HL-60 (cell line): ENCODE measurements around the gene MED16.

ENCODE experiments used
- DNase-seq, 2 experiments: peaks; one replicate each; pipeline ENCODE4 v3.0.0-alpha.2; 2010 to 2020; ENCODE audit warnings: low read depth in 1 of 2, low spot score in 1 of 2
- H3K27ac ChIP-seq: fragments of 250-450 bp; sonication (Bioruptor Pico); replicated peaks from 2 replicates; pipeline ENCODE4 v1.5.1; 2020; ENCODE audit warnings: mild to moderate bottlenecking, moderate library complexity
- H3K27me3 ChIP-seq: fragments of 250-450 bp; sonication (Bioruptor Pico); 2 replicates; pipeline ENCODE4 v1.5.1; 2021; ENCODE audit warnings: mild to moderate bottlenecking, moderate library complexity; ENCODE audit not compliant: insufficient read depth, poor library complexity, severe bottlenecking
- H3K4me3 ChIP-seq: replicated peaks from 2 replicates; pipeline ENCODE4 v1.5.1; 2011; ENCODE audit warnings: mild to moderate bottlenecking, control low read depth, low read length; ENCODE audit not compliant: insufficient read depth
- GABPA ChIP-seq: IDR thresholded peaks from 2 replicates; pipeline ENCODE4 v1.6.1; 2012; ENCODE audit warnings: low read depth
- POLR2AphosphoS5 ChIP-seq: IDR thresholded peaks from 2 replicates; pipeline ENCODE4 v1.6.1; 2012; ENCODE audit warnings: low read depth
- REST ChIP-seq: IDR thresholded peaks from 2 replicates; pipeline ENCODE4 v1.6.1; 2012; ENCODE audit warnings: low read depth; ENCODE audit not compliant: insufficient replicate concordance
- SPI1 ChIP-seq: IDR thresholded peaks from 2 replicates; pipeline ENCODE4 v1.6.1; 2012; ENCODE audit warnings: low read depth, mild to moderate bottlenecking, borderline replicate concordance
- TF ChIP-seq, protein P1 (sequence below): IDR thresholded peaks from one replicate; pipeline ENCODE4 v1.5.1; 2011; ENCODE audit warnings: low read length, control low read depth, inconsistent platforms; ENCODE audit not compliant: insufficient read depth

The MED16 gene

GRCh38 chr19:907183-907853 is 14.3 kb upstream of the MED16 start:
- no peak for DNase-seq
- no peak overlapping the region for H3K4me3 ChIP-seq
- H3K27me3 ChIP-seq = no peaks in the 10 kb centered on the region
- H3K27ac ChIP-seq = no peak overlapping the region
- no peak; the same call in 1 of the 2 replicates for TF ChIP-seq POLR2AphosphoS5
- TF ChIP-seq, protein P1, sequence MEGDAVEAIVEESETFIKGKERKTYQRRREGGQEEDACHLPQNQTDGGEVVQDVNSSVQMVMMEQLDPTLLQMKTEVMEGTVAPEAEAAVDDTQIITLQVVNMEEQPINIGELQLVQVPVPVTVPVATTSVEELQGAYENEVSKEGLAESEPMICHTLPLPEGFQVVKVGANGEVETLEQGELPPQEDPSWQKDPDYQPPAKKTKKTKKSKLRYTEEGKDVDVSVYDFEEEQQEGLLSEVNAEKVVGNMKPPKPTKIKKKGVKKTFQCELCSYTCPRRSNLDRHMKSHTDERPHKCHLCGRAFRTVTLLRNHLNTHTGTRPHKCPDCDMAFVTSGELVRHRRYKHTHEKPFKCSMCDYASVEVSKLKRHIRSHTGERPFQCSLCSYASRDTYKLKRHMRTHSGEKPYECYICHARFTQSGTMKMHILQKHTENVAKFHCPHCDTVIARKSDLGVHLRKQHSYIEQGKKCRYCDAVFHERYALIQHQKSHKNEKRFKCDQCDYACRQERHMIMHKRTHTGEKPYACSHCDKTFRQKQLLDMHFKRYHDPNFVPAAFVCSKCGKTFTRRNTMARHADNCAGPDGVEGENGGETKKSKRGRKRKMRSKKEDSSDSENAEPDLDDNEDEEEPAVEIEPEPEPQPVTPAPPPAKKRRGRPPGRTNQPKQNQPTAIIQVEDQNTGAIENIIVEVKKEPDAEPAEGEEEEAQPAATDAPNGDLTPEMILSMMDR = no peak
- no peak for TF ChIP-seq GABPA
- no peak for TF ChIP-seq REST
- no peak for TF ChIP-seq SPI1

DNA sequence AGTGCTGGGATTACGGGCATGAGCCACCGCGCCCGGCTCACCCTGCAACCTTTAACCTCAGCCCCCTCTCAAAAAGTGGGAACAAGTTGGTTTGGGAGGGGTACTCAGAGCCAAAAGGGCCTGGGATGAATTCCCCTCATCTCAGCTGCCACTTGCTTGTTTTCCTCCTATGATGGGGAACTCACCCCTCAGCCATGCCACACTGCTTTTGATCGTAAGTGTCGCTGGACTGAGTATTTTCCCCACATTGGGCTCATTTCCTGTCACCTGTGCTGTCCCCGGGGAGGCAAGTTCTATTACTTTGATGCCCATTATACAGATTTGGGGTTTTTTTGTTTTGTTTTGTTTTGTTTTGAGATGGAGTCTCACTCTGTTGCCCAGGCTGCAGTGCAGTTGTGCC is 13.5 kb upstream of the MED16 start:
- no peak for TF ChIP-seq POLR2AphosphoS5
- TF ChIP-seq SPI1 = no peak
- TF ChIP-seq, protein P1 = no peak
- no peak for TF ChIP-seq GABPA
- no peak for TF ChIP-seq REST
- no peak overlapping the region for H3K27ac ChIP-seq
- DNase-seq = no peak
- no peak overlapping the region for H3K4me3 ChIP-seq
- no peaks in the 10 kb centered on the region for H3K27me3 ChIP-seq

GRCh38 chr19:904545-904944 is 11.6 kb upstream of the MED16 start:
- no peak for DNase-seq
- TF ChIP-seq, protein P1 = no peak
- no peak for TF ChIP-seq GABPA
- TF ChIP-seq SPI1 = no peak
- no peak for TF ChIP-seq POLR2AphosphoS5
- TF ChIP-seq REST = no peak
- H3K27ac ChIP-seq = no peak overlapping the region
- H3K27me3 ChIP-seq = no peaks in the 10 kb centered on the region
- H3K4me3 ChIP-seq = no peak overlapping the region
